GM15510 (cell line): ENCODE measurements around the gene GBE1.

Experiments
- POLR2A ChIP-seq: IDR thresholded peaks from 3 replicates; pipeline ENCODE4 v1.6.1; 2011; ENCODE audit warnings: borderline replicate concordance; ENCODE audit not compliant: insufficient read length; ENCODE audit errors: extremely low read depth

Gene GBE1

DNA sequence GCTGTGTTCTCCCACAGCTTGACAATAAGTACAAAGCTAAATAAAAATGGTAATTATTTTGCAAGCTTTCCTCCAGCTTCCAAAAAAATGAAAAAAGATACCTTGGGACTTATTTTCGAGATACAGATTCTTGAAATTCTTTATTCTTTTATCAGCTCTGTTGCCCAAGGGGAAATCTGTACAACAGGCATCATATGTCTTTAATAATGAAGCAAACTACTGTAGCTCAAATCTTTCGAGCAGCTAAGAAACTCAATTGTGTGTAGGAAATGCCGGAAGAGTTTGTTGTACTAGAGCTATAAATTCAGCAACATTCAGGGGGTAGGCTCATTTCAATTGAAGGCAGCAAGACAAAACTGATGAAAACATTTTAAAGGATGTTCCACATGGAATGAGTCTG, 297.7 kb downstream of the GBE1 start:
- no peak for TF ChIP-seq POLR2A

- no peak for TF ChIP-seq POLR2A
Observed at GRCh38 chr3:81462921-81463320, 298.5 kb downstream of the GBE1 start.

GRCh38 chr3:81459733-81460132, 301.7 kb downstream of the GBE1 start:
- TF ChIP-seq POLR2A, result no peak

GRCh38 chr3:81452418-81452817, 309.0 kb downstream of the GBE1 start:
- no peak for TF ChIP-seq POLR2A

DNA sequence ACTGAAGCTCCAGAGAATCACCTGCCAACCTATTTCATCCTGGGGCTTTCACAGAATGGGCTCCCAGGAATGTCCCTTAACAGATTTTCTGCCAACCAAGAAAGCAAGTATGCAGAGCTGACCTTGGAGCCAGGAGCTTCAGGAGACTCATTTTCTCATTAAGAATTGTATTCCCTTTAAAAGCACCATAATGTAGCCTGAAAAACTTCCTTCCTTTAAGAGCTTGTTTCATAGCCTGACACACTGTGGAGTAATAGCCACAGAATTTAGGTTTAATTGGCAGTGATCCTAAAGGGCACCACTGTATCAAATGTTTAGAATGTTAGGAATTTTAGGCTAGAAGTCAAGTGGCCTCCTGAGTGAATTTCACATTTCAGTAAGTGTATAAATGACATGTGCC, 309.8 kb downstream of the GBE1 start:
- TF ChIP-seq POLR2A, result no peak

- no peak for TF ChIP-seq POLR2A
Observed at GRCh38 chr3:81451140-81451539, 310.3 kb downstream of the GBE1 start.

GRCh38 chr3:81446806-81447205, 314.6 kb downstream of the GBE1 start:
- no peak for TF ChIP-seq POLR2A

GRCh38 chr3:81445712-81446111, 315.7 kb downstream of the GBE1 start:
- TF ChIP-seq POLR2A, result no peak

GRCh38 chr3:81444817-81445460, 316.5 kb downstream of the GBE1 start:
- TF ChIP-seq POLR2A, result no peak

GRCh38 chr3:81443958-81444357, 317.5 kb downstream of the GBE1 start:
- TF ChIP-seq POLR2A, result no peak

DNA sequence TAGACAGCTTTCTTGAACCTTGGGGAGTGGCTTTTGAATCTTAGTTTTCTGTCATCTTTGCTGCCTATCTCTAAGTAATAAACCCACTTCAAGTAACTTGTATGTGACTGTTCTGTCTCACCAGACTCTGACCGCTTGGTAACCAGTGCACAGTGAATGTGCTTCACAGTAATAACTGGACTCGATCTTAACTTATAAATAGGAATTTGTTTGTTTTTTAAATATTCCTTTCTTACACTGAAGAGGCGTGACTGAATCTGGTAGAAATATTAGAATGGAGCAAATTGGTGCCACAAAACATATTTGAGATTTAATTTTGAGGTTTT, 318.0 kb downstream of the GBE1 start:
- TF ChIP-seq POLR2A, result no peak

DNA sequence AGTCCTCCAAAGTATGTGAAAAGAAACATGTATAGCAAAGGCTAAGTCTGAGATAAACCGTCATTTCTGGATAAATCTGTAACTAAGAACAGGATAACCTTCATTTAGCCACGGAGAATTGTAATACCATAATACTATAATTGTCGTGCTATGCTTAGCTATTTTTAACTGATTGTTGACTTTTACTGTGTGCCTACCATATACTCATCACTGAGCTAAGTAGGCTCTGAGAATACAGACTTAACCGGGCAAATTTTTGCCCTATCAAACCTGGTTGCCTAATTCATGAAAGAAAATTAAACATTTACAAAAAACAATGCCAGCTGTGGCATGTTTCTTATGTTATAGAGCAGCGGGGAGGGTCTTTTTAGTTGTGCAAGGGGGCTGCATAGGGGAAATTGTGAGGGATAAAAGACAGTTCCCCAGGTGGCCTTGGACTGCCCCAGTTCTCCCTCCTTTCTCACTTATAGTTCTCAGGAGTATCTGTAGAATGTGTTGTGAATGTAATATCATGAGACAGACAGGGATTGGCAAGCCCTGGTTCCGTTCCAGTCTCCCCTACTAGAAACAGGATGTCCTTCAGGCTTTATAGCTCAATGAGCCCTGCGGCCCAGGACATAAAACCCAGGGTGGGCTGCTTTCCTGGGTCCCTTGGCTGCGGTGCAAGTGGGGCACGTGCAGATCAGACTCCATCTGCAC, 318.5 kb downstream of the GBE1 start:
- TF ChIP-seq POLR2A, result no peak

- TF ChIP-seq POLR2A, result no peak
Observed at GRCh38 chr3:81440661-81441060, 320.8 kb downstream of the GBE1 start.
